Astrocyte (in vitro differentiated cells and primary cell): Measurements from ENCODE around the gene PCDHB11. TPM values are rescaled to one million over a fixed set of nuclear protein-coding genes. Genes with fewer than 3 reads are reported as not detected.
"Not testable (repeated sequence)": the region's sequence is repeated elsewhere in the genome, so short reads cannot be mapped to it uniquely, and the experiment has no call there.

Experiments
- DNase-seq: peaks from one replicate; pipeline ENCODE4 v3.0.0-alpha.2; 2010; ENCODE audit warnings: low read depth
- FAIRE-seq: peaks from 2 replicates; lab custom pipeline; 2011; peaks lifted over from hg19 to GRCh38; lab: Jason Lieb, UNC
- H2AFZ ChIP-seq: 2 replicates; pipeline ENCODE4 v1.6.0; 2012; ENCODE audit warnings: low read depth, low read length, inconsistent platforms
- H3K27ac ChIP-seq: 2 replicates; pipeline ENCODE4 v1.5.1; 2011; ENCODE audit warnings: low read depth, low read length, inconsistent platforms
- H3K27me3 ChIP-seq: 2 replicates; pipeline ENCODE4 v1.6.0; 2011; ENCODE audit warnings: low read length, inconsistent platforms; ENCODE audit not compliant: insufficient read depth
- H3K36me3 ChIP-seq: 2 replicates; pipeline ENCODE4 v1.5.1; 2011; ENCODE audit warnings: low read length, inconsistent platforms; ENCODE audit not compliant: insufficient read depth
- H3K4me1 ChIP-seq: 2 replicates; pipeline ENCODE4 v1.5.1; 2011; ENCODE audit warnings: low read length, inconsistent platforms; ENCODE audit not compliant: insufficient read depth
- H3K4me2 ChIP-seq: 2 replicates; pipeline ENCODE4 v1.6.0; 2012; ENCODE audit warnings: low read length, inconsistent platforms
- H3K4me3 ChIP-seq: 2 replicates; pipeline ENCODE4 v1.5.1; 2011; ENCODE audit warnings: low read depth, mild to moderate bottlenecking, low read length, inconsistent platforms; ENCODE audit not compliant: insufficient read depth
- H3K79me2 ChIP-seq: 2 replicates; pipeline ENCODE4 v1.6.0; 2012; ENCODE audit warnings: mild to moderate bottlenecking, low read length, inconsistent platforms; ENCODE audit not compliant: insufficient read depth
- H3K9ac ChIP-seq: 2 replicates; pipeline ENCODE4 v1.6.0; 2012; ENCODE audit warnings: mild to moderate bottlenecking, low read length, inconsistent platforms
- H3K9me3 ChIP-seq: 2 replicates; pipeline ENCODE4 v1.5.1; 2012; ENCODE audit warnings: low read depth, mild to moderate bottlenecking, low read length, inconsistent platforms; ENCODE audit not compliant: insufficient read depth
- H4K20me1 ChIP-seq: 2 replicates; pipeline ENCODE4 v1.6.0; 2012; ENCODE audit warnings: low read length, inconsistent platforms; ENCODE audit not compliant: insufficient read depth
- H3K27ac Mint-ChIP-seq: one replicate; pipeline ENCODE4 v1.8.0; 2021; ENCODE audit warnings: mild to moderate bottlenecking, mixed read lengths; ENCODE audit not compliant: unreplicated experiment
- H3K27me3 Mint-ChIP-seq: one replicate; pipeline ENCODE4 v1.8.0; 2021; ENCODE audit warnings: low read depth, mixed read lengths; ENCODE audit not compliant: unreplicated experiment
- H3K36me3 Mint-ChIP-seq: one replicate; pipeline ENCODE4 v1.8.0; 2021; ENCODE audit warnings: low read depth, mixed read lengths; ENCODE audit not compliant: unreplicated experiment
- H3K4me1 Mint-ChIP-seq: one replicate; pipeline ENCODE4 v1.8.0; 2021; ENCODE audit warnings: low read depth, mixed read lengths; ENCODE audit not compliant: unreplicated experiment
- H3K4me3 Mint-ChIP-seq: one replicate; pipeline ENCODE4 v1.8.0; 2021; ENCODE audit warnings: mild to moderate bottlenecking, moderate library complexity, mixed read lengths; ENCODE audit not compliant: unreplicated experiment
- H3K9me3 Mint-ChIP-seq: one replicate; pipeline ENCODE4 v1.8.0; 2021; ENCODE audit warnings: mild to moderate bottlenecking, mixed read lengths; ENCODE audit not compliant: unreplicated experiment
- EZH2 ChIP-seq: IDR thresholded peaks from 2 replicates; pipeline ENCODE4 v1.6.1; 2012; ENCODE audit warnings: mild to moderate bottlenecking, low read length, inconsistent platforms; ENCODE audit not compliant: insufficient read depth
- total RNA-seq: library from RNA; stranded (reverse); gene quantifications from 2 replicates; pipeline ENCODE4 v1.2.1, GENCODE V29; 2021
- TF ChIP-seq, protein P1 (sequence below): IDR thresholded peaks from 2 replicates; pipeline ENCODE4 v1.5.1; 2011; ENCODE audit warnings: low read depth, mild to moderate bottlenecking, inconsistent platforms, low read length, moderate library complexity; ENCODE audit not compliant: insufficient read depth

The PCDHB11 gene
- total RNA-seq, 1 donor from 2014 or later: 2.1 TPM

DNA sequence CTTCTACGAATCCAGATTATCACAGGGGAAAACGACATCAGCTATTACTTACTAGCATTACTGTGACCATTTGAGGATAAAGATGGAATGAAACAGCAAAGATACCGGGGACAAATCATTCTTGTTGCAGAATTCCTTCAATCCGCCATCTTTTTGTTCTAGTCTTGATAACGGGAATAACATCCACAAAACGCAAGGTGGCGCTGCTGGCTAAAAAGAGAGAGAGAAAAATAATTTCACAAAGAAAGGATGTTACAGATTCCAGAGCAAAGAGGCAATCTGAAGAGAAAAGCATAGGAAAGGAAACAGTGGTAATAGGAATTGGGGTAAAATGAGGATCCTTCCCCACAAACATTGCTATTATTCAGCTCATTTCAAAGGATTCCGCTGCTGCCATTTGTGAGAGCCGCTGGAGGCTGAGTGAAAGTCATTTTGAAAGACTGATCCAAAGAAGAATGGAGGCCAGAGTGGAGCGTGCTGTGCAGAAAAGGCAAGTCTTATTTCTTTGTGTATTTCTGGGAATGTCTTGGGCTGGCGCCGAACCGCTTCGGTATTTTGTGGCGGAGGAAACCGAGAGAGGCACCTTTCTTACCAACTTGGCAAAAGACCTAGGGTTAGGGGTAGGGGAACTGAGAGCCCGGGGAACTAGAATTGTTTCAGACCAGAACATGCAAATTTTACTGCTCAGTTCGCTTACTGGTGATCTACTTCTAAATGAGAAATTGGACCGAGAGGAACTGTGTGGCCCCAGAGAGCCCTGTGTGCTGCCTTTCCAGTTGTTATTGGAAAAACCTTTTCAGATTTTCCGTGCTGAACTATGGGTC is 26.8 kb upstream of the PCDHB11 start, which contains the start of gene PCDHB7:
Gene PCDHB7 (plus strand): TSS at position 264 of the 824 bp plus-strand sequence. CDS start 192 bp downstream, at position 456.
- no peaks in the 10 kb centered on the region for H4K20me1 ChIP-seq
- peaks cover 4% of the 10 kb centered on the region for H3K36me3 Mint-ChIP-seq
- H3K4me3 Mint-ChIP-seq: no peak within 1 kb of the TSS
- no peaks in the 10 kb centered on the region for H3K4me1 ChIP-seq
- FAIRE-seq (no peak), DNase-seq (no peak)
- no peak within 1 kb of the TSS for H3K4me3 ChIP-seq
- peaks cover 20% of the 10 kb centered on the region for H3K9me3 Mint-ChIP-seq
- no peak within 1 kb of the TSS for H3K27ac Mint-ChIP-seq
- peak within 1 kb of the TSS; percentile 20 for H3K4me2 ChIP-seq
- TF ChIP-seq, protein P1, sequence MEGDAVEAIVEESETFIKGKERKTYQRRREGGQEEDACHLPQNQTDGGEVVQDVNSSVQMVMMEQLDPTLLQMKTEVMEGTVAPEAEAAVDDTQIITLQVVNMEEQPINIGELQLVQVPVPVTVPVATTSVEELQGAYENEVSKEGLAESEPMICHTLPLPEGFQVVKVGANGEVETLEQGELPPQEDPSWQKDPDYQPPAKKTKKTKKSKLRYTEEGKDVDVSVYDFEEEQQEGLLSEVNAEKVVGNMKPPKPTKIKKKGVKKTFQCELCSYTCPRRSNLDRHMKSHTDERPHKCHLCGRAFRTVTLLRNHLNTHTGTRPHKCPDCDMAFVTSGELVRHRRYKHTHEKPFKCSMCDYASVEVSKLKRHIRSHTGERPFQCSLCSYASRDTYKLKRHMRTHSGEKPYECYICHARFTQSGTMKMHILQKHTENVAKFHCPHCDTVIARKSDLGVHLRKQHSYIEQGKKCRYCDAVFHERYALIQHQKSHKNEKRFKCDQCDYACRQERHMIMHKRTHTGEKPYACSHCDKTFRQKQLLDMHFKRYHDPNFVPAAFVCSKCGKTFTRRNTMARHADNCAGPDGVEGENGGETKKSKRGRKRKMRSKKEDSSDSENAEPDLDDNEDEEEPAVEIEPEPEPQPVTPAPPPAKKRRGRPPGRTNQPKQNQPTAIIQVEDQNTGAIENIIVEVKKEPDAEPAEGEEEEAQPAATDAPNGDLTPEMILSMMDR: peak; percentile 27
- TF ChIP-seq EZH2: no peak
- H3K9ac ChIP-seq: no peak within 1 kb of the TSS
- no peaks in the 10 kb centered on the region for H3K27me3 ChIP-seq
- H2AFZ ChIP-seq: no peak within 1 kb of the TSS
- H3K36me3 ChIP-seq: no peaks in the 10 kb centered on the region
- H3K4me1 Mint-ChIP-seq: no peaks in the 10 kb centered on the region
- H3K79me2 ChIP-seq: no peaks in the 10 kb centered on the region
- H3K9me3 ChIP-seq: peaks cover 9% of the 10 kb centered on the region
- H3K27ac ChIP-seq: no peak within 1 kb of the TSS
- H3K27me3 Mint-ChIP-seq: no peaks in the 10 kb centered on the region

DNA sequence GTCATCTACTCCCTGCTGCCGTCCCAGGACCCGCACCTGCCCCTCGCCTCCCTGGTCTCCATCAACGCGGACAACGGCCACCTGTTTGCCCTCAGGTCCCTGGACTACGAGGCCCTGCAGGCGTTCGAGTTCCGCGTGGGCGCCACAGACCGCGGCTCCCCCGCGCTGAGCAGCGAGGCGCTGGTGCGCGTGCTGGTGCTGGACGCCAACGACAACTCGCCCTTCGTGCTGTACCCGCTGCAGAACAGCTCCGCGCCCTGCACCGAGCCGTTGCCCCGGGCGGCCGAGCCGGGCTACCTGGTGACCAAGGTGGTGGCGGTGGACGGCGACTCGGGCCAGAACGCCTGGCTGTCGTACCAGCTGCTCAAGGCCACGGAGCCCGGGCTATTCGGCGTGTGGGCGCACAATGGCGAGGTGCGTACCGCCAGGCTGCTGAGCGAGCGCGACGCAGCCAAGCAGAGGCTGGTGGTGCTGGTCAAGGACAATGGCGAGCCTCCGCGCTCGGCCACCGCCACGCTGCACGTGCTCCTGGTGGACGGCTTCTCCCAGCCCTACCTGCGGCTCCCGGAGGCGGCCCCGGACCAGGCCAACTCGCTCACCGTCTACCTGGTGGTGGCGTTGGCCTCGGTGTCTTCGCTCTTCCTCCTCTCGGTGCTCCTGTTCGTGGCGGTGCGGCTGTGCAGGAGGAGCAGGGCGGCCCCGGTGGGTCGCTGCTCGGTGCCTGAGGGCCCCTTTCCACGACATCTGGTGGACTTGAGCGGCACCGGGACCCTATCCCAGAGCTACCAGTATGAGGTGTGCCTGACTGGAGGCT is 24.9 kb upstream of the PCDHB11 start:
- H3K27me3 ChIP-seq, H3K36me3 ChIP-seq, H2AFZ ChIP-seq, FAIRE-seq, H4K20me1 ChIP-seq, H3K9ac ChIP-seq, H3K36me3 Mint-ChIP-seq, H3K27ac ChIP-seq, H3K4me1 ChIP-seq, DNase-seq, H3K4me3 Mint-ChIP-seq, H3K4me1 Mint-ChIP-seq, H3K4me3 ChIP-seq, H3K27me3 Mint-ChIP-seq, H3K79me2 ChIP-seq, H3K27ac Mint-ChIP-seq, H3K4me2 ChIP-seq: not testable (repeated sequence)
- peaks cover 15% of the 10 kb centered on the region for H3K9me3 Mint-ChIP-seq
- peaks cover 19% of the 10 kb centered on the region for H3K9me3 ChIP-seq

DNA sequence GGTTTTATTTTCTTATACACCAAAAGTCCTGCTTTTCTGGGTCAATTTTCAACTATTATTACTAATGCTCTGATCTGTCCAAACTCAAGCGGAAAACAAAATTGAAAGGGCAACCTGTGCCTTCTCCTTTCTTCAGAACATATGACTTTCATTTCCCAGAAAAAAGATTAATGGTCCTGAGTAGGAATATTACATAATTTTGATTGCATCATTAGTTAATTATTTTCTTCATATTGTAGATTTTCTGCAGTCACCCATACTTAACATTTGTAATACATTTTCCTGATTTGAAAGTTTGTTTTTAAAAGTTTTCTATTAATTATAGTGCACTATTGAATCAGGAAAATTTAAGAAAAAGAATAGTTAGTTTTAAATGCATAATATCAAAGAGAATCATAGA is 23.5 kb upstream of the PCDHB11 start:
- no peaks in the 10 kb centered on the region for H3K79me2 ChIP-seq
- H3K36me3 Mint-ChIP-seq: peaks cover 4% of the 10 kb centered on the region
- no peak overlapping the region for H3K9ac ChIP-seq
- no peak overlapping the region for H3K4me3 ChIP-seq
- peaks cover 15% of the 10 kb centered on the region for H3K9me3 Mint-ChIP-seq
- no peak overlapping the region for H2AFZ ChIP-seq
- no peak overlapping the region for H3K27ac ChIP-seq
- no peak overlapping the region for H3K4me2 ChIP-seq
- no peaks in the 10 kb centered on the region for H3K27me3 Mint-ChIP-seq
- H3K4me1 Mint-ChIP-seq: no peaks in the 10 kb centered on the region
- DNase-seq: no peak
- no peak overlapping the region for H3K4me3 Mint-ChIP-seq
- H3K27ac Mint-ChIP-seq: no peak overlapping the region
- no peaks in the 10 kb centered on the region for H3K36me3 ChIP-seq
- peaks cover 19% of the 10 kb centered on the region for H3K9me3 ChIP-seq
- no peaks in the 10 kb centered on the region for H4K20me1 ChIP-seq
- H3K27me3 ChIP-seq: no peaks in the 10 kb centered on the region
- no peak for FAIRE-seq
- no peak for TF ChIP-seq EZH2
- TF ChIP-seq, protein P1: no peak
- no peaks in the 10 kb centered on the region for H3K4me1 ChIP-seq

DNA sequence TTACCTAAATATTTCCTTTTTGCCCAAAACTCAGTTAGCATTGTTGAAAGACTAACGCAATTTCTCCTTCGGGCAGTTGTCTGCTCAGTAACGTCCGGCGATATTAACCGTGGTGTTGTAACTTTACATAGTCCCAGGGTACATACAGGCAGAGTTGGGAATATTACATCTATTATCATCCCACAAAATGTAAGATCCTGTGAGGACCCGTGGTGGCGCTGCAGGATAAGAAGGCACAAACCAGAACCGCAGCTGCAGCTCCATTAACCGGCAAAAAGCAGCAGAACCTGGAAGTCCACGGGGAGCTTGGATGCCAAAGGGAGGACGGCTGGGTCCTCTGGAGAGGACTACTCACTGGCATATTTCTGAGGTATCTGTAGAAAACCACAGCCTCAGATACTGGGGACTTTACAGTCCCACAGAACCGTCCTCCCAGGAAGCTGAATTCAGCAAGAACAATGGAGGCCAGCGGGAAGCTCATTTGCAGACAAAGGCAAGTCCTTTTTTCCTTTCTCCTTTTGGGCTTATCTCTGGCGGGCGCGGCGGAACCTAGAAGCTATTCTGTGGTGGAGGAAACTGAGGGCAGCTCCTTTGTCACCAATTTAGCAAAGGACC is 21.7 kb upstream of the PCDHB11 start, which contains the start of gene PCDHB8:
Gene PCDHB8 (plus strand): TSS at position 214 of the 615 bp plus-strand sequence. CDS start 245 bp downstream, at position 459.
- peaks cover 17% of the 10 kb centered on the region for H3K9me3 Mint-ChIP-seq
- H3K4me1 ChIP-seq, H3K27me3 Mint-ChIP-seq, H3K9ac ChIP-seq, H3K27ac Mint-ChIP-seq, H3K4me1 Mint-ChIP-seq, H2AFZ ChIP-seq, H3K27me3 ChIP-seq, H4K20me1 ChIP-seq, H3K79me2 ChIP-seq, H3K36me3 ChIP-seq, H3K4me3 ChIP-seq, DNase-seq, H3K27ac ChIP-seq, H3K4me3 Mint-ChIP-seq, H3K4me2 ChIP-seq, H3K36me3 Mint-ChIP-seq, FAIRE-seq: not testable (repeated sequence)
- H3K9me3 ChIP-seq: peaks cover 19% of the 10 kb centered on the region
